HG02884 (cell line): ENCODE data around the gene COL5A1.

Experiments used
- ATAC-seq: cut with Tn5 transposase; IDR thresholded peaks from one replicate; pipeline ENCODE4 v1.9.1; 2021; ENCODE audit warnings: mild to moderate bottlenecking, moderate library complexity; ENCODE audit not compliant: unreplicated experiment

Gene COL5A1

DNA sequence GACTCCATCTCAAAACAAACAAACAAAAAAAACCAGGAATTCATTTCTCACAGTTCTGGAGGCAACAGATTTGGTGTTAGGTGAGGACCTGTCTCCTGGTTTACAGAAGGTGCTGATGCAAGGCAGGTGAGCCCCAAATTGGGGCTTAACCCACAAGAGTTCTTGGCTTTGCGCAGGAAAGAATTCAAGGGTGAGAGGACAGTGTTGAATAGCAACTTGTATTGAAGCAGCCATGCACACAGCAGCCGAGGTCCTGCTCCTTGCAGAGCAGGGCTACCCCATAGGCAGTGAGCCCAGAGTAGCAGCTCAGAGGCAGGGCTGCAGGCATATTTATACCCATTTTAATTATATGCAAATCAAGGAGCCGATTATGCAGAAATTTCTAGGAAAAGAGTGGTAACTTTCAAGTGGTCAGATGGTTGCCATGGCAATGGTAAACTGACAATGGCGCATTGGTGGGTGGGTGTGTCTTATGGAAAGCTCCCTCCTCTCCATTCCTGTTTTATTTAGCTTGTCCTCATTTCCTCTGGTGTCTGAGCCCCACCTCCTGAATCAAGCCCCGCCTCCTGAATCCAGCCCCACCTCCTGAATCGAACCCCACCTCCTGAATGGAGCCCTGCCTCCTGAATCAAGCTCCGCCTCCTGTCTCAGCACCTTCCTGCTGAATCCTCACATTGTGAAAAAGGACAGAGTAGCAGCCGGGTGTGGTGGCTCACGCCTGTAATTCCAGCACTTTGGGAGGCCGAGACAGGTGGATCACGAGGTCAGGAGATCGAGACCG, 34.5 kb upstream of the COL5A1 start:
- no peak for ATAC-seq

DNA sequence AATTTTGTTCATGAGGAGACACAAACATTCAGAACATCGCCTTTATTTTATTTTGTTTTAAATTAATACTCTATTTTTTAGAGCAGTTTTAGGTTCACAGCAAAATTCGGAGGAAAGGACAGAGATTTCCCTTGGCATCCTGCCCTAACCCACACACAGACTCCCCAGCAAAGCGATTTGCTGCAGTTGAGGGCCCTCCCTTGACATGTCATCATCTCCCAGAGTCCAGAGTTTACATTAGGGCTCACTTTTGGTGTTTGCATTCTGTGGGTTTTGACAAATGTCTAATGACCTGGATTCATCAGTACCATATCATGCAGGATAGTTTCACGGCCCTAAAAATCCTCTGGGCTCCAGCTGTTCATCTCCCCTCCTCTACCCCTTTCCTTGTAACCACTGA, 33.6 kb upstream of the COL5A1 start:
- ATAC-seq = no peak

DNA sequence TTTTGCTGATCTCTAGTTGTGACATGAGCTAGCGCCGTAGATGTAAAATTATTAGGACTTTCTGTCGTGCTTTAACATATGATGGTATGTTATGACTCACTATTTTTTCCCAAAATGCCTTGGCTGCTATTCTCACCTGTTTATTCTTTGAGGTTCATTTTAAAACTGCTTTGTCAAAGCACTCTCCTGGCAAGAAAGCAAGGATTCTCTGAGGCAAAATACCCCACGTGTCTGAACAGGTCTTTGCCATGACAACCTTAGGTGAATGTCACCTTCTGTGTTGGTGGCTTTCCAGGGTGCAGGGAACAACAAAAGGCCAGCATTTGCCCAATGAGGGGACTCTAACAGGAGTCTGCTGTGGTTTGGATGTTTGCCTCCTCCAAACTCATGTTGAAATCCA, 30.6 kb upstream of the COL5A1 start:
- no peak for ATAC-seq

DNA sequence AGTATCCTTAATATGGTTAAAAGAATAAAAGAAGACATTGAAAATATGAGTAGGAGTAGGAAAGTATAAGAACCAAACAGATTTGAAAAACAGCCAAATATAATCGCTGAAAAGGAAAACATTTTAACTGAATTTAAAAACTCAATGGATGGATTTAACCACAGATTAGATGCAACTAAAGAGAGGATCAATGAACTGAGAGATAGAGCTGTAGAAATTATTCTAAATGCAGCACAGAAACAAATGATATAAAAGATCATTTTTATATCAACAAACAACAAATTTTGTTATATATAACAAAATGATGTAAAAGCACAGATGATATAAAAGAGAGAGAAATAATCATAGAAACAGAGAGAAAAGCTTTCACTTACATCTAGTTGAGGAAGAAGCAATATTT, 29.3 kb upstream of the COL5A1 start:
- no peak for ATAC-seq

DNA sequence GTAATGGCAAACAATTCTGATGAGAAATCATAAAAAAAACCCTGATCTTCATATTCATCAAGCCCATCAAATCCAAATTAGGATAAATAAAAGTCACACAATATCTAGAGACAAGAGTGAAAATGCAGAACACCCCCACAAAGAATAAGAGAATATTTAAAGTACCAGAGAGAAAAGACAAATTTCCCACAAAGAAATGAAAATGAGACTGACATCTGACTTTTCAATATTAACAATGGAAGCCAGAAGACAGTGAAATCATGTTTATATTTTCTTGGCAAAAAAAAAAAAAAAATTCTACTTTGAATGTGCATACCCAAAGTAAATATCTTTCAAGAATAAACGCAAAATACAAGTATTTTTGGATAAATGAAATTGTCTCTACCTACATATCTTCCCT, 28.9 kb upstream of the COL5A1 start:
- no peak for ATAC-seq

DNA sequence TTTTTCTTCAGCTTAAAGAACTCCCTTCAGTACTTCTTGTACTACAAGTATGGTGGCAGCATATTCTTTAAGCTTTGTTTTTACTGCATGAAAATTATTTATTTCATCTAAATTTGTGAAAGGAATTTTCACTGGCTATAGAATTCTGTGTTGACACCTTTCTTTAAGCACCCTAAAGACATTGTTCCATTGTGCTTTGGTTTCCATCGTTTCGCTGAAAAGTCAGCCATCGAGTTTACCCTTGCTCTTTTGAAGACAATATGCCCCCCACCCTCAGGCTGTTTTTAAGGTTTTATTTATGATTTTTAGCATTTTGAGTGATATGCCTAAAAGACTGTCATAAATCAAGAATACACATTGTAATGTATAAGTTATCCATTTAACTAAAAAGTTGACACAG, 27.3 kb upstream of the COL5A1 start:
- no peak for ATAC-seq

DNA sequence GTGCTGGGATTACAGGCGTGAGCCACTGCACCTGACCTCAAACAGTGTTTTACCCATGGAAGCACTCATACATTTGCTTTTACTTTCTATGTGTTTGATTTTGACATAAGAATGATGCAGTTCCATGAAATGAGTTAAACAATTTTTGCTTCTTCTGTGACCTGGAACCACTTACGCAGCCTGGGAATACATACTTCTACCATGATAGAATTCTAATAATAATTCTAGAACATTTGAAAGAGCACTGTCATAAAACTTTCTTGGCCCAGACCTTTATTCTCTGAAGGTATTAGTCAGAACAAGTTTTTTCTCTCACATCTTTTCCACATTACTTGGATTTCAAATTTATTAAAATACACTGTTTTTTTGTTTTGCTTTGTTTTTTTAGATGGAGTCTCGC, 25.3 kb upstream of the COL5A1 start:
- no peak for ATAC-seq

DNA sequence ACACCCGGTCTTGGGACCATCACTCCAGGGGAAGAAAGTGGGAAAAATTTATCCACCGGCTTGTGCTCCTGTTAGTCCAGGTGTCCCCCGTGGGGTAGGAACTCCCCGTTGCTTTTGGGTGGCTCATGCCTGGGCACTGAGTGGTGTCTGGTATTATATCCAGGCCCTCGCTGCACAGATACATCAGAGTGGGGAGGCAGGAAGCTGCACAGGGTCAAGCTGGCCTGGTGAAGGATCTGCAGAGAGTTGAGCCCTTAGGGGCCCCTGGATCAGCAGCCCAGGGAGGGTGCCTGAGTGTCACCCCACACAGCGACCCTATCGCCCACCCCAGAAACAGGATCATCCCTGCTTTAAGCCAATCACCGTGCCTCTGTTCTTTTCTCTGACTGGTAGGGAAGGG, 24.4 kb upstream of the COL5A1 start:
- no peak for ATAC-seq

DNA sequence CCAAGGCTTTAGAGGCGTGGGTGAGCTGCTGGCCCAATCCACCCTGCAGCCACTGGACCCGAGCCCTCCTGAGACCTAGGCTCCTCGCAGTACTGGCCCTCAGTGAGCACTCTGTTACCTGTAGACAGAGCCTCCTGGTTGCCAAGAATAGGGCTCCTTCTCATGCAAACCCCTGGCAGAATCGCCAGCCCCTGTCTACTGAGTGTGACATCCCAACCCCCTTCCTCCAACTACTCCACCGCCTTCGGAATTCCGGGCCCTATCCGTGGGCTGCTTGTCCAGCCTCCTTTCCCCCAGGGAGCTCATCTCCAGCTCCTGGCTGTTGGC, 23.8 kb upstream of the COL5A1 start:
- ATAC-seq = no peak

DNA sequence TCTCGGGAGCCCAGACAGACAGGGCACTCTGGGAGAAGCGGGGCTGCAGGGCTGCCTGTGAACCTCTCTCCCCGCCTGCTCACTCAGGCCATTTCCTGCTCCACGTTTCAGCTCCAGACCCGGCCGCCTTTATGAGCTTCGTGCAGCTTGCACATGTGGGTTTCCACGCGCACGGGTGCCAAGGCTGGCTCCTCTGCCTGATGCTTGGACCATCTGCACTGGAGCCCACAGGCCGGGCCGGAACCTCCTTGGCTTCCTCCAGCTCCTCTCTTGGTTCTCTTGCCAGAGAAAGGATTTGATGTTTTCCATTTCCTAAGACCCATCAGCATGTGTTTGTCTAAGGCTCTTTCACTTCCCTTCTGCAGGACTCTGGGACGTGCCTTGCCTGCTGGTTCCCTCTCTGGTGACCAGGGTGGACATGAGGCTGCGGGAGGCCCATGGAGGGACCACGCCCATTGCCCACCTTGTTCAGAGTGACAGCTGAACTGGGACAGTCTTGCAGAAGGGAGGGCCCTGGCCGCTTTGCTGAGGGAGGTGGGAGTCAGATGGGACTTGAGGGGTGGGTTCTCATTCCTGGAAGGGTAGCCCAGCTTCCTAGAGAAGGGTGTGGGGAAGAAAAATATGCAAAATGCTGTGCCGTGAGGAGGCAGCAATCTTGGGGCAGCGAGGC, 23.3 kb upstream of the COL5A1 start:
- no peak for ATAC-seq

DNA sequence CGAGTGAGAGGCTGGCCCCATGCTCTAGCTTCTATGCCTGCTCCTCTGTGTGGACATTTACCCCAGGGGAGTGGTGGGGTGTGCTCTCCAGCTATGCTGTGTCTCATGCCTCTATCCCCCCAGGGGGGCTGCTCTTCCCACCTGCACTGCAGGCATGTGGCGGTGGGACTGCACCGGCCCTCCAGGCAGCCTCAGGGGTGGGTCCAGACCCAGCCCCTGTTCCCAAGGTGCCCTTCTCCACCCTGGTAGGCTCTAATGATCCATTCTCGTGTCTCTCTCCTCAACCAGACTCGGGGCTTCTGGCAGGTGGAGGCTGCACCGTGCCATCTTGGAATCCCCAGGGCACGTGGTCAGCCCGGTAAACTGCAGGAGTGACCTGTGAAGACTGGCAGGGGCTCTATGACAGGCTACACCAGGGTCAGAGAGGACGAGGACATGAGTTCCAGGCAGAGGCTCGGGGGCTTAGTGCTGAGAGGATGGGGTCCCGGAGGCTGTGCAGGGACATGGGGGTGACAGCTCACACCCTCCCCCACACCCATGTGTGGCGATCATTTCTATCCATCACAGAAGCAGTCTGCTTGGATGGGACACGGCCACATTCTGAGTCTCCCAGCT, 22.7 kb upstream of the COL5A1 start:
- no peak for ATAC-seq

DNA sequence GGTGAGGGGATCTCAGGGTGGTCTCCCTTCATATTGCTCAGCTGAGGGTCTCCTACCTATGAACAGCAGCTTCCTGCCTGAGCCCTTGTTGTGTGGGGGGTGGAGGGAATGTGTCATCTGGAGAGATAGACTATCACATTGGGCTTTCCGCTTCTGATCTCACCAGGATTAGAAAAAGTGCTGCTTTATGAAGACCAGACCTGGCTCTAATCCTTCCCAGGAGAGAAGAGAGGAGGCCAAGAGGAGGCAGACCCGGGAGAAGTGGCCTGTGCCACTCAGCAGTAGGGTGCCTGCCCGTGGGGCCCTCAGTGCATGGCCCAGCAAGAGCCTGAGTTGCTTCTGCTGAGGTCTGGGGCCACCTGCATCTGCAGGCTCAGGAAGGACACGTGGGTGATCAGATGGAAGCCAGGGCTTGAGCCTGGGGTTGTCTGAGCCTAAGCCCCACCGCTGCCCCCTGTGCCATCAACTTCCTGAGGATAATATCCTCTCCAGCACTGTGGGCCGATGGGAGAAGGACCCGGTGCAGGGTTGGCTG, 22.1 kb upstream of the COL5A1 start:
- ATAC-seq = no peak

DNA sequence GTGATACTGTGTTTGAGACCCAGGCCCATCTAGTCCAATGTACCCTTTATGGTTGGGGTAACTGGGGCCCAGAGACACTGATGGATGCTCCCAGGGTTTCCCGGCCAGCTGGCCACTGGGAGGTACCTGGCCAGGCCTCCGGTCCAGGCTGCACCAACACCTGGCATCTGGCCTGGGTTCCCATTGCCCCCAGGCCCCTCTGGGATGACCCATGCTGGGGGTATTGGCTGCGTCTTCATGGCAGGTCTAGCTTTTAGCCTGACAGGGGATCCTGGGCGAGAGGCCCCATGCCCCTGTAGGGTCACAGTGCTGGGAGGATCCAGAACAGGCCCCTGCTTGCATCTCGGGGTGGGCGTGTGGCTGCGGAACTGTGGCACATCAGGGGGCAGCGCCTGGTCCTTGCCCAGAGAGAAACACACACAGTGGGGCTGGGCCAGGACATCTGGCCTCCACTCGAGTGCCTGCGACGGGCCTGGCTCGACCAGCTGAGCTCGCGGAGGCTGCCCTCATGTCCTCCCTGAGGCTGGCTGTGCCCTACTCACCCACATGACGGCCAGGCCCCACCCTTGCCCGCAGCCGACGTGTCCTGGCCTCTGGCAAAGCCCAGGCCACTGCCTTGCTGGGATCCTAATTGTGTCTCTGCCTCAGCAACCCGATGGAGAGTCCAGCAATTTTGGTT, 21.5 kb upstream of the COL5A1 start:
- ATAC-seq = no peak

DNA sequence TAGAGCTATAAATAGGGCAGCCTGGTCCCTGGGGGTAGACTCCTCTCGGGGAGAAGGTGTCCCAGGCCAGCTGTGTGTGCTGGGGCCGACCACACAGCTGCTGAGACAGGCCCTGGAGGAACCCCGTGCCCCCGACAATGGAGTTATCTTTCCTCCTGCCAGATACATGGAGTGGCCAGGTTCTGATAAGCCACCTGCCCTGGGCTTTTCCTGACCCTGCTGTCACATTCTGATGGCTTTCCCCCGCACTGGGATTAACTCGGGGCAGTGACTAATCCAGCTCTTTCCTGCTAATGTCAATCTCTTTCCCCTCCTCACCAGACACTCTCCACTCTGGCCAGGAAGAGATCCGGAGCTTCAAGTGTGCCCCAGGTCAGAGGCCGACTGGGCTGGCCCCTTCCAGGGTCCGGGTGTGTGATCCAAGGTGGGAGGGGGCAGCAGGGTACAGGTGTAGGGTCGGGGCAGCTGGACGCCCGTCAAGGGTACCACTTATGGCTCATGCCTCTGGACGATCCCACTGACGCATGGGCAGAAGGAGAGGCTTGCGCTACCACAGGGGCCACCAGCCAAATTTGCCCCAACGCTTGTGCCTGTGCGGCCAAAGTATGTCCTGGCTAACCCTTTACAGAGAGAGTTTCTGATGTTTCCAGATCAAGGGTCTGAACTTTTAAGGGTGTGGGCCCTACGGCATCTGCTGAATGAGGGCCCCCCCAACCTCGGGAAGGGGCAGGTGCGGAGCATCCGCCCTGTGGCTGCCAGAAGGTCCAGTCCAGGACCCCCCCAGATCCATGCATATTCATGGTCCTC, 20.6 kb upstream of the COL5A1 start:
- no peak for ATAC-seq

DNA sequence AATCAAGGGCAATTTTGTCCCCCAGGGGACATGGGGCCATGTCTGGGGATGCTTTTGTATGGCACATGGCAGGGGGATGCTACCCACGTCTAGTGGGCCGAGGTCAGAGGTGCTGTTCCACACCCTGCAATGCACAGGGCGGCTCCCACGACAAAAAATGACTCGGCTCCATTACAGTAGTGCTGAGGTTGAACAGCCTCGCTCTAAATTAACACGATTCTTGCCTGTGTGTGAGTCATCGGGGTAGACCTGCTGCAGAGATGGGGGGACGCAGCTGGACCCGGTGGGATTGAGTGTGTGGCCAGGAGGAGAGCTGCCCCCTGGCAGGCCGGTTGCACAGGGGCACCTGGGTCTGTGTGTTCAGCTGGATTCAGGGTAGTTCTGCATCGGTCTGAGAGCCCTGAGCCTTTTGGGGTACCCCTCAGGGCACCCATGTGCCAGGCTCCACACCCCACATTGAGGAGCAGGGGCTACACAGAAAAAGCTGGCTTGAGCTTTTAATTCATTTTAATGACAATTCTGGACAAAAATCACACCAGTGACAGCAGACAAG, 20.0 kb upstream of the COL5A1 start:
- ATAC-seq = no peak

DNA sequence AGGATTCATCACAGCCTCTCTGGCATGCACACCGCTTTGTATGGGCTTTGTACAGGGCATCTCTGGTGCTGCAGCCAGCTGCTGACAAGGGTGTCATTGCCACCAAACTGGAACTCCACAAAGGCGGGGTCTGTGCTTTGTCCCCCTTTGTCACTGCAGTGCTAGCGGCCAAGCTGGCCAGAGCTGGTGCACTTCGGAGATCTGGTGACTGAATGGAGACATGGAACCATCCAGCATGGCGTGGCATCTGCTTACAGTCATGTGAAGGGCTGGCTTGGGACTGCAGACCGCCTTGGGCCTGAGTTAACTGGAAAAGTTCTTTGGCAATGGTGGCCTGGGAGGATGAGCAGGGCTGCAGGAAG, 18.7 kb upstream of the COL5A1 start:
- ATAC-seq = no peak

DNA sequence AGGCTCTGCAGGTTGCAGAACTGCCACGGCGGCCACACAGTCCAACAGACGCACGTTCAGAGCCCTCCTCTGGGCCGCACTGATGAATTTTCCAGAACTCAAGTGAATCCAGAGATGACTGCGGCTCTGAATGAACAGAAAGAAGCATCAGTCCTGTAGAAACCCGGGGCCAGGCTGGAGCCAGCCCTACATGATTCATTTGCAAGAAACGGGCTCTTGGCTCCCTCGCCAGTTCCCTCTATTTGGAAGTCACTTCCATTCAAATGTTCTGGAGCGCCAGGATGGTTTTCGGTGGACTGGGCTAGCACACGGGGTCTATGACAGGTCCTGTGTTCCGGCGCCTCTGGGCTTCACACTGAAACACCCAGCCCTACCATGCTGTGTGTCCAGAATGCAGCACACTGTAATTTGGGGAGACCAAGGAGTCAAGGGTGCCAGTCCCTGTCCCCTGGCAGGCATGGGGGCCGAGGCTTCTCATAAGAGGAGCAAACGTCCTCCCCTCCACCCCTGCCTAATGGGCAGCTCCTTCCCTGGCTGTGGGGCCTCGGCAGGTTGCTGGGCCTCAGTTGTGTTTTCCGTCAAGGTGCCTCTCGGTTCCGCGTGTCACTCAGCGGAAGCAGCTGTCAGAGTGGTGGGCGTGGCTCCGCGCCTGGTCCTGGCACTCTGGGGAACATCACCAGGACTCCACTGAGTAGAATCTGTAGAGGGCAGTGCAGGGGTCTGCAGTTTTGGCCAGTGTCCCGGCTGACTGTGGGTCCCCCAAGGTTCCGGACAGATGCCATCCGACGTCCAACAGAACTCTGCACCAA, 18.1 kb upstream of the COL5A1 start:
- no peak for ATAC-seq

DNA sequence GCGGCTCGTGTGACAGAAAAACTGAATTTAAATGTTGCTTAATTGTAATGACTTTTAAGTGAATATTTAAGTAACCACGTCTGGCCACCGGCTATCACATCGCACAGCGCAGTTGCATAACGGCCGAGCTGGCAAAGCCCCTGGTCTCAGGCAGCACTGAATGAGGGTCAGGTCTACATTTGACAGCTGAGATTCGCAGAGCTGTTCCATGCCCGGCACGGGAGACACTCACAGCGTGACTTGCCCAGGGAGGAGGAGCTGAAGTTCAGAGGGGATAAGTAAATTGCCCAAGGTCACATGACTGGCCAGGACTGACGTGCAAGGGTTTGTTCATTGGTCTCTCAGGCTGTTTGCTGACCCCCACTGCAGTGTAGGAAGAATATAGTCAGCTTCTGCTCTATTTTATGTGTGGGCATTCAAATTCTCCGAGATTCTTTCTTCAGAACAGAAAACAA, 17.4 kb upstream of the COL5A1 start:
- ATAC-seq = no peak

DNA sequence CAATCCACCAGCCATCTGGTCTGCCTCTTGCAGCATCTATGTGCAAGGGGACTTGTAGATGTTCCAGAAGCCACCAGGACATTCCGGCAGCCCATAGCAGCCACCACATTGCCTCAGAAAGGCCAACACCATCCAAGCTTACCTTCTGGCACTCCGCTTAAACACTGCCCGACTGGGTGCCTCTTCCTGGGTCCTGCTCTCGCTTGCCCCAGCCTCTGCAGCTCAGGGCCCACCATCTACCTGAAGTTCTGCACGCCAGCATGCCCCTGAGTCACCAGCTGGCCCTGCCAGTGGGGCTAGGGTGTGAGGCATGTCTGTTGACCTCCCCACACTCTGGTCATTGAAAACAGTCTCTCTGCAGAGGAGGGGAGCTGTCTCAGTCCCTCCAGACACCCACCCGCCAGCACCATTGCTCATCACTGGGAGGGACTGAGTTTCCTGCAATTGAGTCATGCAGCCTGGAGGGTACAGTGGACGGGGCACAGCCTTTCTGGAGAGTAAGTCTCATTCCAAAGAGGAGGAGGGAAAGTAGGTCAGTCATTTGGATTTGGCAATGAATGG, 16.9 kb upstream of the COL5A1 start:
- ATAC-seq = no peak
